GM23248 (cell line): ENCODE data around the gene FGD5. TPM values are rescaled to one million over a fixed set of nuclear protein-coding genes. Genes with fewer than 3 reads are reported as not detected.

Experiments used
- DNase-seq: peaks from one replicate; pipeline ENCODE4 v3.0.0-alpha.2; 2015
- H2AFZ ChIP-seq: fragments of 200-600 bp; sonication (generic); 2 replicates; pipeline ENCODE4 v1.6.1; 2016; ENCODE audit warnings: antibody characterized with exemption
- H3F3A ChIP-seq: fragments of 200-600 bp; sonication (generic); 2 replicates; pipeline ENCODE4 v1.6.1; 2016; ENCODE audit warnings: mild to moderate bottlenecking, antibody characterized with exemption, mixed run types; ENCODE audit not compliant: insufficient read depth
- H3K27ac ChIP-seq: fragments of 200-600 bp; sonication (generic); 2 replicates; pipeline ENCODE4 v1.5.1; 2016; ENCODE audit warnings: mild to moderate bottlenecking
- H3K27me3 ChIP-seq: fragments of 200-600 bp; sonication (generic); replicated peaks from 2 replicates; pipeline ENCODE4 v1.6.1; 2016; ENCODE audit warnings: mild to moderate bottlenecking; ENCODE audit not compliant: insufficient read depth
- H3K36me3 ChIP-seq: fragments of 200-600 bp; sonication (generic); 2 replicates; pipeline ENCODE4 v1.6.1; 2016; ENCODE audit warnings: low read depth, mild to moderate bottlenecking
- H3K4me1 ChIP-seq: fragments of 200-600 bp; sonication (generic); 2 replicates; pipeline ENCODE4 v1.6.1; 2016; ENCODE audit warnings: mild to moderate bottlenecking; ENCODE audit not compliant: insufficient read depth
- H3K4me2 ChIP-seq: fragments of 200-600 bp; sonication (generic); one replicate; pipeline ENCODE4 v1.6.1; 2016; ENCODE audit warnings: mild to moderate bottlenecking; ENCODE audit not compliant: unreplicated experiment
- H3K4me3 ChIP-seq: fragments of 200-600 bp; sonication (generic); 2 replicates; pipeline ENCODE4 v1.5.1; 2016; ENCODE audit warnings: mild to moderate bottlenecking
- H3K79me2 ChIP-seq: fragments of 200-600 bp; sonication (generic); 2 replicates; pipeline ENCODE4 v1.6.1; 2016; ENCODE audit warnings: mild to moderate bottlenecking; ENCODE audit not compliant: insufficient read depth
- H3K9ac ChIP-seq: fragments of 200-600 bp; sonication (generic); 2 replicates; pipeline ENCODE4 v1.6.1; 2016; ENCODE audit warnings: mild to moderate bottlenecking
- H3K9me2 ChIP-seq: fragments of 200-600 bp; sonication (generic); 2 replicates; pipeline ENCODE4 v1.6.1; 2016; ENCODE audit warnings: mixed run types, mild to moderate bottlenecking, moderate library complexity; ENCODE audit not compliant: insufficient read depth
- H3K9me3 ChIP-seq: fragments of 200-600 bp; sonication (generic); one replicate; pipeline ENCODE4 v1.6.1; 2017; ENCODE audit warnings: low read depth
- H4K20me1 ChIP-seq: fragments of 200-600 bp; sonication (generic); 2 replicates; pipeline ENCODE4 v1.6.0; 2016; ENCODE audit not compliant: insufficient read depth
- EZH2 ChIP-seq: fragments of 200-600 bp; sonication (generic); IDR thresholded peaks from 2 replicates; pipeline ENCODE4 v1.6.1; 2018; ENCODE audit warnings: antibody characterized with exemption, mild to moderate bottlenecking; ENCODE audit not compliant: insufficient read depth, poor library complexity, severe bottlenecking
- EZH2phosphoT487 ChIP-seq: fragments of 200-600 bp; sonication (generic); IDR thresholded peaks from 2 replicates; pipeline ENCODE4 v1.6.1; 2018; ENCODE audit warnings: antibody characterized with exemption, moderate library complexity, mild to moderate bottlenecking, low read depth; ENCODE audit not compliant: insufficient read depth
- WGBS, 2 experiments: methylation state at CpG; one replicate each; pipeline ENCODE4 v1.1.6; 2015 to 2017; ENCODE audit warnings: low lambda C conversion rate in 2 of 2, low coverage in 1 of 2; ENCODE audit errors: missing lambda C conversion rate in 2 of 2; 5-methylcytosine and 5-hydroxymethylcytosine counted together
- in situ Hi-C: fragments of 300-500 bp; cut with MboI; formaldehyde crosslinking; loops from 2 replicates; pipeline ENCODE4 v1.15.0; 2020
- polyA plus RNA-seq: library from polyadenylated mRNA; unstranded; fragments of >200 nt; fragmentation: Nextera tagmentation; extraction: Ambion mirVana; gene quantifications from 2 replicates; pipeline ENCODE4 v1.2.1, GENCODE V29; 2016
- total RNA-seq: library from RNA; depleted of rRNA; stranded (reverse); fragments of >200 nt; shearing (Covaris generic); gene quantifications from 2 replicates; pipeline ENCODE4 v1.2.3, GENCODE V29; 2014

Gene FGD5
- total and polyA plus RNA-seq, 2 experiments from 2014 or later = not detected

GRCh38 chr3:14959359-14959943 is 140.7 kb downstream of the FGD5 start:
- no peak overlapping the region for H3K4me2 ChIP-seq
- H3K27me3 ChIP-seq = no peaks in the 10 kb centered on the region
- no peak overlapping the region for H3K27ac ChIP-seq
- TF ChIP-seq EZH2 = no peak
- TF ChIP-seq EZH2phosphoT487 = no peak
- WGBS, 2 experiments = 89 to 94% methylated on average over 2 of the region's 2 CpGs
- H3K9me3 ChIP-seq = no peaks in the 10 kb centered on the region
- H2AFZ ChIP-seq = no peak overlapping the region
- no peak overlapping the region for H3K4me3 ChIP-seq
- no peak overlapping the region for H3K9ac ChIP-seq
- DNase-seq = no peak
- peaks cover 9% of the 10 kb centered on the region for H3K4me1 ChIP-seq
- H3K9me2 ChIP-seq = no peaks in the 10 kb centered on the region
- 0 out of 2 replicates have a peak, but pooled peaks cover 14% of the 10 kb centered on the region for H4K20me1 ChIP-seq
- H3K79me2 ChIP-seq = peaks cover 97% of the 10 kb centered on the region
- H3K36me3 ChIP-seq = no peaks in the 10 kb centered on the region
- H3F3A ChIP-seq = peaks cover 15% of the 10 kb centered on the region; the same call in 1 of the 2 replicates
- in situ Hi-C loops = no loop called here

GRCh38 chr3:14962762-14963161 is 144.0 kb downstream of the FGD5 start:
- DNase-seq = peak; percentile 80
- Histone ChIP-seq H3K79me2 (peaks cover 97% of the 10 kb centered on the region), H3K27ac (0 out of 2 replicates have a peak overlapping the region, but pooled peaks have one; percentile 29)

GRCh38 chr3:14967285-14967684 is 148.5 kb downstream of the FGD5 start:
- H3K27me3 ChIP-seq = no peaks in the 10 kb centered on the region
- no peaks in the 10 kb centered on the region for H3K9me2 ChIP-seq

More at GRCh38 chr3:14962762-14963161, 144.0 kb downstream of the FGD5 start:
- Histone ChIP-seq H3F3A (peaks cover 15% of the 10 kb centered on the region; the same call in 1 of the 2 replicates), H3K36me3 (0 out of 2 replicates have a peak, but pooled peaks cover 15% of the 10 kb centered on the region), H3K27me3 (no peaks in the 10 kb centered on the region), H2AFZ (no peak overlapping the region), H3K9me3 (no peaks in the 10 kb centered on the region), H4K20me1 (0 out of 2 replicates have a peak, but pooled peaks cover 9% of the 10 kb centered on the region), H3K9ac (no peak overlapping the region), H3K4me2 (peak overlapping the region; percentile 25), H3K9me2 (no peaks in the 10 kb centered on the region), H3K4me3 (no peak overlapping the region), H3K4me1 (peaks cover 9% of the 10 kb centered on the region)
- in situ Hi-C loops = no loop called here
- 77 to 82% methylated on average over 5 of the region's 5 CpGs for WGBS, 2 experiments
- TF ChIP-seq EZH2phosphoT487 (no peak), EZH2 (no peak)

GRCh38 chr3:14969671-14970070 is 150.9 kb downstream of the FGD5 start:
- Histone ChIP-seq H3K36me3 (0 out of 2 replicates have a peak, but pooled peaks cover 15% of the 10 kb centered on the region), H3K27ac (no peak overlapping the region), H3K9me2 (no peaks in the 10 kb centered on the region), H3K4me2 (no peak overlapping the region), H3K9ac (no peak overlapping the region), H3F3A (no peaks in the 10 kb centered on the region), H3K4me1 (no peaks in the 10 kb centered on the region), H3K27me3 (no peaks in the 10 kb centered on the region), H3K4me3 (no peak overlapping the region), H3K79me2 (peaks cover 85% of the 10 kb centered on the region), H2AFZ (no peak overlapping the region), H4K20me1 (no peaks in the 10 kb centered on the region), H3K9me3 (no peaks in the 10 kb centered on the region)
- in situ Hi-C loops = no loop called here
- DNase-seq = no peak
- TF ChIP-seq EZH2 (no peak), EZH2phosphoT487 (no peak)
- 95 to 96% methylated on average over 1 of the region's 1 CpG for WGBS, 2 experiments

More at GRCh38 chr3:14967285-14967684, 148.5 kb downstream of the FGD5 start:
- H3K79me2 ChIP-seq = peaks cover 82% of the 10 kb centered on the region
- H3F3A ChIP-seq = peaks cover 10% of the 10 kb centered on the region; the same call in 1 of the 2 replicates
- WGBS, 2 experiments = 65 to 85% methylated on average over 1 of the region's 1 CpG
- 0 out of 2 replicates have a peak, but pooled peaks cover 15% of the 10 kb centered on the region for H3K36me3 ChIP-seq
- no peak for DNase-seq
- TF ChIP-seq EZH2 (no peak), EZH2phosphoT487 (no peak)
- peaks cover 9% of the 10 kb centered on the region for H3K4me1 ChIP-seq
- H3K4me3 ChIP-seq = no peak overlapping the region
- H4K20me1 ChIP-seq = 0 out of 2 replicates have a peak, but pooled peaks cover 8% of the 10 kb centered on the region
- no peak overlapping the region for H2AFZ ChIP-seq
- in situ Hi-C loops = no loop called here
- H3K9me3 ChIP-seq = no peaks in the 10 kb centered on the region
- no peak overlapping the region for H3K27ac ChIP-seq
- no peak overlapping the region for H3K9ac ChIP-seq
- H3K4me2 ChIP-seq = no peak overlapping the region
